IMR-90 (cell line): ENCODE data around the gene DCC.

ENCODE experiments used
- CTCF ChIP-seq: conservative IDR thresholded peaks from 2 replicates; pipeline ENCODE4 v1.5.1; 2012; ENCODE audit warnings: mild to moderate bottlenecking, low read depth, low read length, improper control_type of control experiment
- MAFK ChIP-seq: IDR thresholded peaks from 2 replicates; pipeline ENCODE4 v1.6.1; 2012; ENCODE audit warnings: low read depth, low read length, improper control_type of control experiment
- POLR2A ChIP-seq: IDR thresholded peaks from 2 replicates; pipeline ENCODE4 v1.6.1; 2012; ENCODE audit warnings: mild to moderate bottlenecking, low read depth, low read length

GRCh38 chr18:52504589-52504988, 164.6 kb downstream of the DCC start:
- no peak for TF ChIP-seq CTCF
- no peak for TF ChIP-seq MAFK
- TF ChIP-seq POLR2A, result no peak
